PC-9 (cell line): ENCODE measurements around the gene MMD2. TPM values are rescaled to one million over a fixed set of nuclear protein-coding genes. Genes with fewer than 3 reads are reported as not detected.

ENCODE experiments used
- BruUV-seq: library from RNA; stranded (reverse); fragments of 400-500 nt; replicated peaks from 2 replicates; lab custom pipeline; 2021; lab: Mats Ljungman, UMichigan
- CTCF ChIA-PET: fragments of 300-600 bp; sonication (Branson Sonifier 250); formaldehyde crosslinking; loops from one replicate; lab custom pipeline; 2022; ENCODE audit warnings: antibody characterized with exemption; lab: Charles Lee
- POLR2A ChIA-PET: fragments of 300-600 bp; sonication (Branson Sonifier 250); formaldehyde crosslinking; loops from one replicate; lab custom pipeline; 2022; ENCODE audit warnings: antibody characterized with exemption; ENCODE audit not compliant: unreplicated experiment; lab: Charles Lee
- DNase-seq, 2 experiments: peaks; one replicate each; pipeline versions ENCODE4 v3.0.0 to v3.0.0-alpha.2; 2015 to 2022; ENCODE audit warnings: mixed read lengths in 1 of 2
- H2AFZ ChIP-seq: fragments of 200-600 bp; sonication (generic); 2 replicates; pipeline ENCODE4 v1.8.1; 2017; ENCODE audit warnings: antibody characterized with exemption
- H3F3A ChIP-seq: fragments of 200-600 bp; sonication (generic); 2 replicates; pipeline ENCODE4 v1.8.1; 2017; ENCODE audit warnings: antibody characterized with exemption, mild to moderate bottlenecking, low read depth; ENCODE audit not compliant: insufficient read depth
- H3K27ac ChIP-seq: fragments of 200-600 bp; sonication (generic); 2 replicates; pipeline ENCODE4 v1.6.1; 2016; ENCODE audit warnings: mixed run types
- H3K27me3 ChIP-seq: fragments of 200-600 bp; sonication (generic); 2 replicates; pipeline ENCODE4 v1.6.1; 2016; ENCODE audit warnings: low read depth, mixed run types; ENCODE audit not compliant: insufficient read depth
- H3K36me3 ChIP-seq: fragments of 200-600 bp; sonication (generic); 2 replicates; pipeline ENCODE4 v1.6.1; 2016; ENCODE audit warnings: low read depth, mixed run types
- H3K4me1 ChIP-seq: fragments of 200-600 bp; sonication (generic); replicated peaks from 2 replicates; pipeline ENCODE4 v1.6.1; 2016; ENCODE audit warnings: mixed run types; ENCODE audit not compliant: insufficient read depth
- H3K4me2 ChIP-seq: fragments of 200-600 bp; sonication (generic); 2 replicates; pipeline ENCODE4 v1.6.1; 2017; ENCODE audit warnings: mixed run types
- H3K4me3 ChIP-seq: fragments of 200-600 bp; sonication (generic); 2 replicates; pipeline ENCODE4 v1.6.1; 2016; ENCODE audit warnings: mixed run types
- H3K79me2 ChIP-seq: fragments of 200-600 bp; sonication (generic); 2 replicates; pipeline ENCODE4 v1.6.1; 2017; ENCODE audit warnings: low read depth, mixed run types
- H3K9me2 ChIP-seq: fragments of 200-600 bp; sonication (generic); 2 replicates; pipeline ENCODE4 v1.8.1; 2017; ENCODE audit warnings: mild to moderate bottlenecking; ENCODE audit not compliant: insufficient read depth
- H3K9me3 ChIP-seq: fragments of 200-600 bp; sonication (generic); 2 replicates; pipeline ENCODE4 v1.8.1; 2016; ENCODE audit warnings: low read depth; ENCODE audit not compliant: insufficient read depth
- H4K20me1 ChIP-seq: fragments of 200-600 bp; sonication (generic); 2 replicates; pipeline ENCODE4 v1.8.1; 2017; ENCODE audit not compliant: insufficient read depth
- EZH2 ChIP-seq: fragments of 200-600 bp; sonication (generic); IDR thresholded peaks from 2 replicates; pipeline ENCODE4 v1.8.0; 2017; ENCODE audit warnings: antibody characterized with exemption, low read depth
- intact Hi-C: fragments of 100-400 bp; cut with micrococcal nuclease; formaldehyde crosslinking; loops from one replicate; pipeline ENCODE4 v1.10.0; 2022; ENCODE audit not compliant: unreplicated experiment
- total RNA-seq: library from RNA; stranded (reverse); gene quantifications from 2 replicates; pipeline ENCODE4 v1.2.3, GENCODE V29; 2021
- TF ChIP-seq, protein P1 (sequence below): fragments of 200-600 bp; sonication (generic); conservative IDR thresholded peaks from 2 replicates; pipeline ENCODE4 v1.6.1; 2017; ENCODE audit warnings: mixed run types, antibody characterized with exemption, mild to moderate bottlenecking, moderate library complexity

MMD2 gene
- total RNA-seq, 1 experiment from 2014 or later = not detected

DNA sequence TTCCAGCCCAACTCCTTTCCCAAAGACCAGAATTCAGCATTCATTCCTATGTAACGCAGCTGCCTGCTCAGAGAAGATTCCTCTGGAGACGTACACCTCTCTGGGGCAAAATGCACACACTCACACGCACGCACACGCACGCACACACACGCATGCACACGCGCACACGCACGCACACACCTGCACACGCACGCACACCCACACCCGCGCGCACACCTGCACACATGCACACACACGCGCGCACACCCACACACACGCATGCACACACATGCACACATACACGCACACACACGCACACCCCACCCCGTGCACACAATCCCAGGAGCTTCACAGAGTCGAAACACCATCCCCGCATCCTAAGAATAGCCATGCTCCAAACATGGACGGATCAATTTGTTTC lies 13.0 kb downstream of the MMD2 start:
- TF ChIP-seq EZH2 = no peak
- TF ChIP-seq, protein P1, sequence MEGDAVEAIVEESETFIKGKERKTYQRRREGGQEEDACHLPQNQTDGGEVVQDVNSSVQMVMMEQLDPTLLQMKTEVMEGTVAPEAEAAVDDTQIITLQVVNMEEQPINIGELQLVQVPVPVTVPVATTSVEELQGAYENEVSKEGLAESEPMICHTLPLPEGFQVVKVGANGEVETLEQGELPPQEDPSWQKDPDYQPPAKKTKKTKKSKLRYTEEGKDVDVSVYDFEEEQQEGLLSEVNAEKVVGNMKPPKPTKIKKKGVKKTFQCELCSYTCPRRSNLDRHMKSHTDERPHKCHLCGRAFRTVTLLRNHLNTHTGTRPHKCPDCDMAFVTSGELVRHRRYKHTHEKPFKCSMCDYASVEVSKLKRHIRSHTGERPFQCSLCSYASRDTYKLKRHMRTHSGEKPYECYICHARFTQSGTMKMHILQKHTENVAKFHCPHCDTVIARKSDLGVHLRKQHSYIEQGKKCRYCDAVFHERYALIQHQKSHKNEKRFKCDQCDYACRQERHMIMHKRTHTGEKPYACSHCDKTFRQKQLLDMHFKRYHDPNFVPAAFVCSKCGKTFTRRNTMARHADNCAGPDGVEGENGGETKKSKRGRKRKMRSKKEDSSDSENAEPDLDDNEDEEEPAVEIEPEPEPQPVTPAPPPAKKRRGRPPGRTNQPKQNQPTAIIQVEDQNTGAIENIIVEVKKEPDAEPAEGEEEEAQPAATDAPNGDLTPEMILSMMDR = no peak
- H3K9me2 ChIP-seq = no peaks in the 10 kb centered on the region

GRCh38 chr7:4944939-4945338 lies 14.0 kb downstream of the MMD2 start:
- Histone ChIP-seq H3K36me3 (no peaks in the 10 kb centered on the region), H3F3A (no peaks in the 10 kb centered on the region), H3K27me3 (peaks cover 83% of the 10 kb centered on the region), H3K79me2 (no peaks in the 10 kb centered on the region), H3K4me1 (no peaks in the 10 kb centered on the region), H3K27ac (no peak overlapping the region), H3K9me3 (no peaks in the 10 kb centered on the region), H2AFZ (no peak overlapping the region), H3K4me3 (no peak overlapping the region), H4K20me1 (no peaks in the 10 kb centered on the region), H3K4me2 (no peak overlapping the region), H3K9me2 (no peaks in the 10 kb centered on the region)
- no TSS peak for BruUV-seq
- no peak for DNase-seq
- CTCF ChIA-PET = no interaction called here
- TF ChIP-seq, protein P1 = no peak
- no peak for TF ChIP-seq EZH2
- POLR2A ChIA-PET = no interaction called here
- intact Hi-C loops = no loop called here

More for the DNA sequence above, 13.0 kb downstream of the MMD2 start:
- H3K36me3 ChIP-seq = no peaks in the 10 kb centered on the region
- H2AFZ ChIP-seq = no peak overlapping the region
- H3K27me3 ChIP-seq = peaks cover 82% of the 10 kb centered on the region
- H3K4me2 ChIP-seq = no peak overlapping the region
- H3K27ac ChIP-seq = no peak overlapping the region
- no peaks in the 10 kb centered on the region for H3F3A ChIP-seq
- no peaks in the 10 kb centered on the region for H4K20me1 ChIP-seq
- no peak overlapping the region for H3K4me3 ChIP-seq
- BruUV-seq = no TSS peak
- CTCF ChIA-PET = no interaction called here
- POLR2A ChIA-PET = no interaction called here
- no peak for DNase-seq
- intact Hi-C loops = no loop called here
- no peaks in the 10 kb centered on the region for H3K4me1 ChIP-seq
- no peaks in the 10 kb centered on the region for H3K9me3 ChIP-seq
- no peaks in the 10 kb centered on the region for H3K79me2 ChIP-seq

DNA sequence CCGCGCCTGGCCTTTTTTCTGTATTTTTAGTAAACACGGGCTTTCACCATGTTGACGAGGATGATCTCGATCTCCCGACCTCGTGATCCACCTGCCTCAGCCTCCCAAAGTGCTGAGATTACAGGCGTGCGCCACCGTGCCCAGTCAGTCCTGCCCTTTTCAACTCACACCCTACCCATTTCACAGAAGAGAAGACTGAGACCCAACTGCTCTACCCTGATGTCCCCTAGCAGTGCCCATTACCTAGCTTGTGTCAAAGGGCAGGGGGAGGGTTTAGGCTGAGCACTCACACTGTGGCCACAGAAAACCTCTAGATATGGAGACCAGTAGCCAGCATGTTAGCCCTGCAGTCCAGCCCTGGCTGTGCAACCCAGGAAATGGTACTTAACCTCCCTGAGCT lies 15.7 kb downstream of the MMD2 start:
- TF ChIP-seq, protein P1 = no peak
- no peak for TF ChIP-seq EZH2
- no TSS peak for BruUV-seq
- CTCF ChIA-PET = no interaction called here

More for the DNA sequence above, 15.7 kb downstream of the MMD2 start:
- H4K20me1 ChIP-seq = no peaks in the 10 kb centered on the region
- no peaks in the 10 kb centered on the region for H3F3A ChIP-seq
- POLR2A ChIA-PET = no interaction called here
- no peak overlapping the region for H3K4me2 ChIP-seq
- H3K36me3 ChIP-seq = no peaks in the 10 kb centered on the region
- no peaks in the 10 kb centered on the region for H3K79me2 ChIP-seq
- H3K9me3 ChIP-seq = no peaks in the 10 kb centered on the region
- H3K9me2 ChIP-seq = no peaks in the 10 kb centered on the region
- DNase-seq = no peak
- no peak overlapping the region for H3K4me3 ChIP-seq
- H2AFZ ChIP-seq = no peak overlapping the region
- intact Hi-C loops = no loop called here
- H3K4me1 ChIP-seq = no peaks in the 10 kb centered on the region
- H3K27me3 ChIP-seq = peaks cover 86% of the 10 kb centered on the region
- H3K27ac ChIP-seq = no peak overlapping the region
